Measurements from ENCODE around the gene ZNF554. TPM values are rescaled to one million over a fixed set of nuclear protein-coding genes. Genes with fewer than 3 reads are reported as not detected.
A peak's percentile ranks its signal among the peaks of the same experiment; 100 is the strongest.
"Not testable (repeated sequence)": the region's sequence is repeated elsewhere in the genome, so short reads cannot be mapped to it uniquely, and the experiment has no call there.

The ZNF554 gene
- total RNA-seq, 1 donor from 2014 or later = 8.6 TPM

- H3K27ac Mint-ChIP-seq (ENCODE audit: unreplicated experiment) = no peak overlapping the region
- H3K4me3 Mint-ChIP-seq = no peak overlapping the region
- no peaks in the 10 kb centered on the region for H3K27me3 Mint-ChIP-seq (ENCODE audit: low read depth)
- H3K4me1 Mint-ChIP-seq = peaks cover 3% of the 10 kb centered on the region
- TF ChIP-seq, protein P1, sequence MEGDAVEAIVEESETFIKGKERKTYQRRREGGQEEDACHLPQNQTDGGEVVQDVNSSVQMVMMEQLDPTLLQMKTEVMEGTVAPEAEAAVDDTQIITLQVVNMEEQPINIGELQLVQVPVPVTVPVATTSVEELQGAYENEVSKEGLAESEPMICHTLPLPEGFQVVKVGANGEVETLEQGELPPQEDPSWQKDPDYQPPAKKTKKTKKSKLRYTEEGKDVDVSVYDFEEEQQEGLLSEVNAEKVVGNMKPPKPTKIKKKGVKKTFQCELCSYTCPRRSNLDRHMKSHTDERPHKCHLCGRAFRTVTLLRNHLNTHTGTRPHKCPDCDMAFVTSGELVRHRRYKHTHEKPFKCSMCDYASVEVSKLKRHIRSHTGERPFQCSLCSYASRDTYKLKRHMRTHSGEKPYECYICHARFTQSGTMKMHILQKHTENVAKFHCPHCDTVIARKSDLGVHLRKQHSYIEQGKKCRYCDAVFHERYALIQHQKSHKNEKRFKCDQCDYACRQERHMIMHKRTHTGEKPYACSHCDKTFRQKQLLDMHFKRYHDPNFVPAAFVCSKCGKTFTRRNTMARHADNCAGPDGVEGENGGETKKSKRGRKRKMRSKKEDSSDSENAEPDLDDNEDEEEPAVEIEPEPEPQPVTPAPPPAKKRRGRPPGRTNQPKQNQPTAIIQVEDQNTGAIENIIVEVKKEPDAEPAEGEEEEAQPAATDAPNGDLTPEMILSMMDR (conservative IDR thresholded peaks at IDR 0.05) = no peak
- peaks cover 3% of the 10 kb centered on the region for H3K36me3 Mint-ChIP-seq (ENCODE audit: low read depth)
- H3K9me3 Mint-ChIP-seq = no peaks in the 10 kb centered on the region
- no peak for DNase-seq (ENCODE audit: low read depth, low spot score)
These were observed 4.5 kb upstream of the ZNF554 start for GRCh38 chr19:2815191-2815614.

DNA sequence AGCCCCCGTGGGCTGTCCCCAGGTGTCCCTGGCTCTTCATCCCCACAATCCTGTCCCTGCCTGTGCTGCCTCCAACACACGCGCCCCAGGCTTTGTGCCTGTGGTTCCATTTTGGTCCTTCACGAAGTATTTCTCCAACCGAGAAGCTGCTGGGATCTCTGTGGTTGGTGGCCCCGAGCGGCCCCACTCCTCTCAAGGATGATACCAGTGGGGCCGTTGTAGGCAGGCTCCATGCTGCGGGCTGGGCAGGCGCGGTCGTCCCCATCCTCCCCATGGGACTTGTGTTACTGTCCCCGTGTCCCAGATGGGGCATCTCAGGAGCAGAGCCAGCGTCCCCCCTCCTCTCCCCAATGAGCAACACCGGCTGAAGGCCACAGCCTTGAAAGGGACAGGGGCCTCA is 3.7 kb upstream of the ZNF554 start:
- Mint-ChIP-seq H3K4me3 (no peak overlapping the region), H3K4me1 (peaks cover 3% of the 10 kb centered on the region), H3K27ac (ENCODE audit: unreplicated experiment) (no peak overlapping the region), H3K36me3 (ENCODE audit: low read depth) (peaks cover 3% of the 10 kb centered on the region), H3K27me3 (ENCODE audit: low read depth) (no peaks in the 10 kb centered on the region), H3K9me3 (no peaks in the 10 kb centered on the region)
- no peak for DNase-seq (ENCODE audit: low read depth, low spot score)
- TF ChIP-seq, protein P1 (conservative IDR thresholded peaks at IDR 0.05) = no peak

DNA sequence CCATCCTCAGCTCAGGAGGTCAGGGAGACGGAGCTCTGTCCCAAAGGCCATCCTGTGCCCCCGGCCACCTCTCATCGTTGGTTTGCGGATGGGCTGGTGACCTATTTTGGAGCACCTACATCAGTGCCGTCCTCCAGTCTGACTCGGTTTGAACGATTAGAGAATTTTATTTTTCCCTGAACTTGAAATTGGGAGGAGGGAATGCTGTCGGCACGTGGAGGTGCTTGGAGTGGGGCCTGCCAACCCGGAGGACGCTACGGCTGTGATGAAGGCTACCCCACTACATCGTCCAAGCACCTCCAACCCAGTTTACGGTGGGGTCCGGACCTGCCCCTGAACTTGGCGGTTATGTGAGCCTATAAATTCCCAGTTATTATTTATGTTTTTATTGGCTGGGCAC is 3.0 kb upstream of the ZNF554 start:
- DNase-seq (ENCODE audit: low read depth, low spot score) = no peak
- H3K27me3 Mint-ChIP-seq (ENCODE audit: low read depth) = no peaks in the 10 kb centered on the region
- TF ChIP-seq, protein P1 (conservative IDR thresholded peaks at IDR 0.05) = no peak
- H3K4me1 Mint-ChIP-seq = peaks cover 3% of the 10 kb centered on the region
- H3K4me3 Mint-ChIP-seq = peak overlapping the region; percentile 44
- no peaks in the 10 kb centered on the region for H3K9me3 Mint-ChIP-seq
- H3K27ac Mint-ChIP-seq (ENCODE audit: unreplicated experiment) = no peak overlapping the region
- H3K36me3 Mint-ChIP-seq (ENCODE audit: low read depth) = peaks cover 3% of the 10 kb centered on the region

DNA sequence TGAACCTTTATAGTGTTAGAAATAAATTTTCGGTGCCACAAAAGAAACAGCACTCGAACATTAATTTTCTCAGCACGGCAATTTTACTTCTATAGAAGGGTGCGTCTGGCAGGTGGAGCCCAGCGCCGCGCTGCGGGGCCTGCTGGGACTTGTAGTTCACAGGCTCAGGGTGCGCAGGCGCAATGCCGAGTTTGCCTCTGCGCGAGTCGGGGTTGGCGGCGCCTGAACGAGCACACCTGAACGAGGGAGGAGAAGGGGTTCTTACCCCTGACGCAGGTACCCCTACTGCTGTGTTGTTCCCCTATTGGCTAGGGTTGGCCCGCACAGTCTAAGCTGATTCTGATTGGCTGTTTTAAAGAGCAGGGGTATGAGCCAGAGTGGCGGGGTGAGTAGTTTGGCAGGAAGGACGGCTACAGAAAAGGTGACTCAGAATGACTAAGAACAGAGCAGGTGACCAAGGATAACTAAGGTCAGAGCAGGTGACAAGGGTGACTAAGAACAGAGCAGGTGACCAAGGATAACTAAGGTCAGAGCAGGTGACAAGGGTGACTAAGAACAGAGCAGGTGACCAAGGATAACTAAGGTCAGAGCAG is 2.3 kb upstream of the ZNF554 start:
- not testable (repeated sequence) for DNase-seq (ENCODE audit: low read depth, low spot score); H3K36me3 Mint-ChIP-seq (ENCODE audit: low read depth); H3K4me1 Mint-ChIP-seq; H3K27me3 Mint-ChIP-seq (ENCODE audit: low read depth); H3K9me3 Mint-ChIP-seq; H3K27ac Mint-ChIP-seq (ENCODE audit: unreplicated experiment)
- peak overlapping the region; percentile 81 for H3K4me3 Mint-ChIP-seq

- TF ChIP-seq, protein P1 (conservative IDR thresholded peaks at IDR 0.05) = no peak
- H3K9me3 Mint-ChIP-seq = no peaks in the 10 kb centered on the region
- peaks cover 3% of the 10 kb centered on the region for H3K4me1 Mint-ChIP-seq
- peak overlapping the region; percentile 47 for H3K27ac Mint-ChIP-seq (ENCODE audit: unreplicated experiment)
- H3K27me3 Mint-ChIP-seq (ENCODE audit: low read depth) = no peaks in the 10 kb centered on the region
- H3K36me3 Mint-ChIP-seq (ENCODE audit: low read depth) = peaks cover 6% of the 10 kb centered on the region
- peak; percentile 29 for DNase-seq (ENCODE audit: low read depth, low spot score)
- peak overlapping the region; percentile 93 for H3K4me3 Mint-ChIP-seq
These were observed 539 bp downstream of the ZNF554 start for GRCh38 chr19:2820112-2820702.

DNA sequence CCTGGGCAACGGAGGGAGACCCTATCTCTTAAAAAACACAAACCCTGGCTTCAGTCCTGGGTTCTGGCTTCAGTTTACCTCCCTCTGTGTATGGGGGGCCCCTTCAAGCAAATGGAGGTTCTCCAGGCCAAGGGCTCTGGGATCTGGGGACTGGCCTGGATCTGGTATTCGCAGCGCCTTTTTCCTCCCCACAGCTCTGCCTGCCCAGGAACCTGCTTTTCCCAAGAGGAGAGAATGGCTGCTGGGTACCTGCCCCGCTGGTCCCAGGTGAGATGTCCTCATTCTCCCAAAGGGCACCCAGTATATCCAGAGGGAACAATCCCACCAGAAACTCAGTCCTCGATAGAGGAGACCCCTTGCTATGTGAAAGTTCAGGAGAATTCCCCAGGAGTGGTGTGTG is 3.2 kb downstream of the ZNF554 start:
- Mint-ChIP-seq H3K27me3 (ENCODE audit: low read depth) (no peaks in the 10 kb centered on the region), H3K4me3 (peak overlapping the region; percentile 51), H3K27ac (ENCODE audit: unreplicated experiment) (no peak overlapping the region), H3K36me3 (ENCODE audit: low read depth) (peaks cover 15% of the 10 kb centered on the region), H3K4me1 (no peaks in the 10 kb centered on the region), H3K9me3 (peaks cover 4% of the 10 kb centered on the region)
- TF ChIP-seq, protein P1 (conservative IDR thresholded peaks at IDR 0.05) = no peak
- no peak for DNase-seq (ENCODE audit: low read depth, low spot score)
